Retinal pigment epithelial cell (primary cell): ENCODE results near the gene NBEA.
"Not testable (repeated sequence)": the region's sequence is repeated elsewhere in the genome, so short reads cannot be mapped to it uniquely, and the experiment has no call there.

ENCODE experiments used
- DNase-seq: peaks from one replicate; pipeline ENCODE4 v3.0.0-alpha.2; 2010; ENCODE audit warnings: low read depth
- H3K4me3 ChIP-seq: 2 replicates; pipeline ENCODE4 v1.5.1; 2011; ENCODE audit warnings: mild to moderate bottlenecking, low read length, control low read depth, moderate library complexity
- CTCF ChIP-seq: conservative IDR thresholded peaks from 2 replicates; pipeline ENCODE4 v1.5.1; 2011; ENCODE audit warnings: low read depth, low read length, control low read depth, inconsistent platforms

NBEA gene

GRCh38 chr13:34988330-34988791, 46.3 kb downstream of the NBEA start:
- DNase-seq: no peak
- no peak for TF ChIP-seq CTCF
- H3K4me3 ChIP-seq: no peak overlapping the region

- no peak for DNase-seq
- no peak for TF ChIP-seq CTCF
- H3K4me3 ChIP-seq: no peak overlapping the region
These were observed 48.5 kb downstream of the NBEA start for GRCh38 chr13:34990399-34991214.

- TF ChIP-seq CTCF: no peak
- no peak for DNase-seq
- H3K4me3 ChIP-seq: no peak overlapping the region
These were observed 51.4 kb downstream of the NBEA start for GRCh38 chr13:34993470-34993869.

- not testable (repeated sequence) for DNase-seq, H3K4me3 ChIP-seq
These were observed 61.7 kb downstream of the NBEA start for GRCh38 chr13:35003734-35004133.

- TF ChIP-seq CTCF: no peak
- DNase-seq: no peak
- H3K4me3 ChIP-seq: no peak overlapping the region
These were observed 63.0 kb downstream of the NBEA start for GRCh38 chr13:35005051-35005450.

GRCh38 chr13:35014606-35015213, 72.6 kb downstream of the NBEA start:
- DNase-seq: no peak

More at GRCh38 chr13:35014606-35015213, 72.6 kb downstream of the NBEA start:
- H3K4me3 ChIP-seq: no peak overlapping the region
- no peak for TF ChIP-seq CTCF
